GM12878 (cell line): ENCODE results near the gene PSMD3. TPM values are rescaled to one million over a fixed set of nuclear protein-coding genes. Genes with fewer than 3 reads are reported as not detected.

Experiments used
- BMI1 ChIP-seq: fragments of 450-650 bp; IDR thresholded peaks from 2 replicates; pipeline ENCODE4 v1.6.1; 2016; ENCODE audit warnings: mild to moderate bottlenecking, moderate library complexity, borderline replicate concordance
- HCFC1 ChIP-seq: fragments of 150-350 bp; IDR thresholded peaks from 2 replicates; pipeline ENCODE4 v1.6.1; 2014; ENCODE audit warnings: low read length
- HDAC6 ChIP-seq: fragments of 200-600 bp; sonication (generic); IDR thresholded peaks from one replicate; pipeline ENCODE4 v1.8.0; 2017; ENCODE audit warnings: antibody characterized with exemption; ENCODE audit not compliant: unreplicated experiment
- JUNB ChIP-seq: IDR thresholded peaks from 2 replicates; pipeline ENCODE4 v1.6.1; 2016; ENCODE audit warnings: antibody characterized with exemption, mild to moderate bottlenecking
- POLR2AphosphoS5 ChIP-seq: IDR thresholded peaks from 2 replicates; pipeline ENCODE4 v1.6.1; 2011; ENCODE audit warnings: mild to moderate bottlenecking, low read length, inconsistent platforms
- SREBF2 ChIP-seq: IDR thresholded peaks from 2 replicates; pipeline ENCODE4 v1.6.1; 2012; ENCODE audit warnings: mild to moderate bottlenecking, low read length
- polyA plus RNA-seq, 11 experiments: library from polyadenylated mRNA; depleted of rRNA in 4 of 11; unstranded in 6 of 11; stranded (reverse) in 5 of 11; fragments of >200 nt; fragmentation: Nextera tagmentation in 4 of 11; fragmentation: Illumina TruSeq in 1 of 11; extraction: Ambion mirVana in 4 of 11; extraction: Trizol in 1 of 11; gene quantifications; 1 replicate in 1 of 11; 2 replicates in 10 of 11; pipeline versions ENCODE4 v1.2.1 to v1.2.3, GENCODE V29; 2011 to 2016; ENCODE audit warnings: inconsistent platforms in 2 of 11, missing spikeins in 2 of 11, low read depth in 1 of 11
- total RNA-seq, 4 experiments: library from RNA; depleted of rRNA in 3 of 4; stranded (reverse); fragments of >200 nt in 3 of 4; fragmentation: Illumina TruSeq in 1 of 4; extraction: Trizol in 1 of 4; gene quantifications; 2 replicates each; pipeline versions ENCODE4 v1.2.1 to v1.2.3, GENCODE V29; 2013 to 2021
- TF ChIP-seq, protein P1 (sequence below): fragments of 450-650 bp; IDR thresholded peaks from 2 replicates; pipeline ENCODE4 v1.6.1; 2017; ENCODE audit warnings: mild to moderate bottlenecking, moderate library complexity
- TF ChIP-seq, protein P2 (sequence below): IDR thresholded peaks from 2 replicates; pipeline ENCODE4 v1.6.1; 2011; ENCODE audit warnings: borderline replicate concordance, low read depth, mild to moderate bottlenecking, moderate library complexity, low read length; ENCODE audit not compliant: insufficient read depth, poor library complexity, severe bottlenecking
- TF ChIP-seq, protein P3 (sequence below): IDR thresholded peaks from 2 replicates; pipeline ENCODE4 v1.6.1; 2011; ENCODE audit warnings: borderline replicate concordance, low read depth, mild to moderate bottlenecking, moderate library complexity, mixed read lengths, low read length; ENCODE audit not compliant: insufficient read depth; ENCODE audit errors: extremely low read length
- TF ChIP-seq, protein P4 (sequence below): IDR thresholded peaks from 2 replicates; pipeline ENCODE4 v1.6.1; 2012; ENCODE audit warnings: improper control_type of control experiment, low read depth, low read length; ENCODE audit not compliant: insufficient replicate concordance
- TF ChIP-seq, protein P5 (sequence below): fragments of 450-650 bp; IDR thresholded peaks from 2 replicates; pipeline ENCODE4 v1.6.1; 2017; ENCODE audit warnings: low read depth, mild to moderate bottlenecking, moderate library complexity

The PSMD3 gene
- total and polyA plus RNA-seq, 10 of the 15 experiments (the other 5 are each of a cell fraction or from before 2014, with no cell fraction given), result 2.2 to 192 (median 129) TPM

DNA sequence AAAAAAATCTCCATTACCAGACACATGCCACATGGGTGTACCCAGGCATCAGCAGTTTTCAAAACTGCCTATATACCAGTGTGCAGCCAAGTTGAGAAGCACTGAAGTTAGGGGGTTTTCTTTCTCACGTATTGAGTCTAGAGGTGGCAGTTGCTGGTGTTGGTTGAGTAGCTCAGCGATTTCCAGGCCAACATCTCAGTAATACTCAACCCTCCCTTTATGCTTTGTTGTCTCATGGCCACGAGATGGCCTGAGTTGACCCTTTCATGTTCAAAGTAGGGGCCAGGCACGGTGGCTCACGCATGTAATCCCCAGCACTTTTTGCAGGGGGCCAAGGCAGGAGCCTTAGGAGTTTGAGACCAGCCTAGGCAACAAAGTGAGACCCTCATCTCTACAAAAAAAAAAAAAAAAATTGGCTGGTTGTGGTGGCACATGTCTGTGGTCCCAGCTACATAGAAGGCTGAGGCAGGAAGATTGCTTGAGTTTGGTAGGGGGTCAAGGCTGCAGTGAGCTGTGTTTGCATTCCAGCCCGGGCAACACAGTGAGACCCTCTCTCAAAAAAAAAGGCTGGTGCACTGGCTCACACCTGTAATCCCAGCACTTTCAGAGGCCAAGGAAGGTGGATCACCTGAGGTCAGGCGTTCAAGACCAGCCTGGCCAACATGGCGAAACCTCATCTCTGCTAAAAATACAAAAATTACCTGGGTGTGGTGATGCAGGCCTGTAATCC, 42.3 kb upstream of the PSMD3 start (continued):
- no peak for TF ChIP-seq BMI1
- TF ChIP-seq, protein P1, sequence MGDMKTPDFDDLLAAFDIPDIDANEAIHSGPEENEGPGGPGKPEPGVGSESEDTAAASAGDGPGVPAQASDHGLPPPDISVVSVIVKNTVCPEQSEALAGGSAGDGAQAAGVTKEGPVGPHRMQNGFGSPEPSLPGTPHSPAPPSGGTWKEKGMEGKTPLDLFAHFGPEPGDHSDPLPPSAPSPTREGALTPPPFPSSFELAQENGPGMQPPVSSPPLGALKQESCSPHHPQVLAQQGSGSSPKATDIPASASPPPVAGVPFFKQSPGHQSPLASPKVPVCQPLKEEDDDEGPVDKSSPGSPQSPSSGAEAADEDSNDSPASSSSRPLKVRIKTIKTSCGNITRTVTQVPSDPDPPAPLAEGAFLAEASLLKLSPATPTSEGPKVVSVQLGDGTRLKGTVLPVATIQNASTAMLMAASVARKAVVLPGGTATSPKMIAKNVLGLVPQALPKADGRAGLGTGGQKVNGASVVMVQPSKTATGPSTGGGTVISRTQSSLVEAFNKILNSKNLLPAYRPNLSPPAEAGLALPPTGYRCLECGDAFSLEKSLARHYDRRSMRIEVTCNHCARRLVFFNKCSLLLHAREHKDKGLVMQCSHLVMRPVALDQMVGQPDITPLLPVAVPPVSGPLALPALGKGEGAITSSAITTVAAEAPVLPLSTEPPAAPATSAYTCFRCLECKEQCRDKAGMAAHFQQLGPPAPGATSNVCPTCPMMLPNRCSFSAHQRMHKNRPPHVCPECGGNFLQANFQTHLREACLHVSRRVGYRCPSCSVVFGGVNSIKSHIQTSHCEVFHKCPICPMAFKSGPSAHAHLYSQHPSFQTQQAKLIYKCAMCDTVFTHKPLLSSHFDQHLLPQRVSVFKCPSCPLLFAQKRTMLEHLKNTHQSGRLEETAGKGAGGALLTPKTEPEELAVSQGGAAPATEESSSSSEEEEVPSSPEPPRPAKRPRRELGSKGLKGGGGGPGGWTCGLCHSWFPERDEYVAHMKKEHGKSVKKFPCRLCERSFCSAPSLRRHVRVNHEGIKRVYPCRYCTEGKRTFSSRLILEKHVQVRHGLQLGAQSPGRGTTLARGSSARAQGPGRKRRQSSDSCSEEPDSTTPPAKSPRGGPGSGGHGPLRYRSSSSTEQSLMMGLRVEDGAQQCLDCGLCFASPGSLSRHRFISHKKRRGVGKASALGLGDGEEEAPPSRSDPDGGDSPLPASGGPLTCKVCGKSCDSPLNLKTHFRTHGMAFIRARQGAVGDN, result peak; percentile 79; the same call in 1 of the 2 replicates
- no peak for TF ChIP-seq HDAC6
- TF ChIP-seq, protein P2, sequence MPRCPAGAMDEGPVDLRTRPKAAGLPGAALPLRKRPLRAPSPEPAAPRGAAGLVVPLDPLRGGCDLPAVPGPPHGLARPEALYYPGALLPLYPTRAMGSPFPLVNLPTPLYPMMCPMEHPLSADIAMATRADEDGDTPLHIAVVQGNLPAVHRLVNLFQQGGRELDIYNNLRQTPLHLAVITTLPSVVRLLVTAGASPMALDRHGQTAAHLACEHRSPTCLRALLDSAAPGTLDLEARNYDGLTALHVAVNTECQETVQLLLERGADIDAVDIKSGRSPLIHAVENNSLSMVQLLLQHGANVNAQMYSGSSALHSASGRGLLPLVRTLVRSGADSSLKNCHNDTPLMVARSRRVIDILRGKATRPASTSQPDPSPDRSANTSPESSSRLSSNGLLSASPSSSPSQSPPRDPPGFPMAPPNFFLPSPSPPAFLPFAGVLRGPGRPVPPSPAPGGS, result peak; percentile 28
- TF ChIP-seq, protein P3, sequence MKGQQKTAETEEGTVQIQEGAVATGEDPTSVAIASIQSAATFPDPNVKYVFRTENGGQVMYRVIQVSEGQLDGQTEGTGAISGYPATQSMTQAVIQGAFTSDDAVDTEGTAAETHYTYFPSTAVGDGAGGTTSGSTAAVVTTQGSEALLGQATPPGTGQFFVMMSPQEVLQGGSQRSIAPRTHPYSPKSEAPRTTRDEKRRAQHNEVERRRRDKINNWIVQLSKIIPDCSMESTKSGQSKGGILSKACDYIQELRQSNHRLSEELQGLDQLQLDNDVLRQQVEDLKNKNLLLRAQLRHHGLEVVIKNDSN, result no peak
- TF ChIP-seq, protein P4, sequence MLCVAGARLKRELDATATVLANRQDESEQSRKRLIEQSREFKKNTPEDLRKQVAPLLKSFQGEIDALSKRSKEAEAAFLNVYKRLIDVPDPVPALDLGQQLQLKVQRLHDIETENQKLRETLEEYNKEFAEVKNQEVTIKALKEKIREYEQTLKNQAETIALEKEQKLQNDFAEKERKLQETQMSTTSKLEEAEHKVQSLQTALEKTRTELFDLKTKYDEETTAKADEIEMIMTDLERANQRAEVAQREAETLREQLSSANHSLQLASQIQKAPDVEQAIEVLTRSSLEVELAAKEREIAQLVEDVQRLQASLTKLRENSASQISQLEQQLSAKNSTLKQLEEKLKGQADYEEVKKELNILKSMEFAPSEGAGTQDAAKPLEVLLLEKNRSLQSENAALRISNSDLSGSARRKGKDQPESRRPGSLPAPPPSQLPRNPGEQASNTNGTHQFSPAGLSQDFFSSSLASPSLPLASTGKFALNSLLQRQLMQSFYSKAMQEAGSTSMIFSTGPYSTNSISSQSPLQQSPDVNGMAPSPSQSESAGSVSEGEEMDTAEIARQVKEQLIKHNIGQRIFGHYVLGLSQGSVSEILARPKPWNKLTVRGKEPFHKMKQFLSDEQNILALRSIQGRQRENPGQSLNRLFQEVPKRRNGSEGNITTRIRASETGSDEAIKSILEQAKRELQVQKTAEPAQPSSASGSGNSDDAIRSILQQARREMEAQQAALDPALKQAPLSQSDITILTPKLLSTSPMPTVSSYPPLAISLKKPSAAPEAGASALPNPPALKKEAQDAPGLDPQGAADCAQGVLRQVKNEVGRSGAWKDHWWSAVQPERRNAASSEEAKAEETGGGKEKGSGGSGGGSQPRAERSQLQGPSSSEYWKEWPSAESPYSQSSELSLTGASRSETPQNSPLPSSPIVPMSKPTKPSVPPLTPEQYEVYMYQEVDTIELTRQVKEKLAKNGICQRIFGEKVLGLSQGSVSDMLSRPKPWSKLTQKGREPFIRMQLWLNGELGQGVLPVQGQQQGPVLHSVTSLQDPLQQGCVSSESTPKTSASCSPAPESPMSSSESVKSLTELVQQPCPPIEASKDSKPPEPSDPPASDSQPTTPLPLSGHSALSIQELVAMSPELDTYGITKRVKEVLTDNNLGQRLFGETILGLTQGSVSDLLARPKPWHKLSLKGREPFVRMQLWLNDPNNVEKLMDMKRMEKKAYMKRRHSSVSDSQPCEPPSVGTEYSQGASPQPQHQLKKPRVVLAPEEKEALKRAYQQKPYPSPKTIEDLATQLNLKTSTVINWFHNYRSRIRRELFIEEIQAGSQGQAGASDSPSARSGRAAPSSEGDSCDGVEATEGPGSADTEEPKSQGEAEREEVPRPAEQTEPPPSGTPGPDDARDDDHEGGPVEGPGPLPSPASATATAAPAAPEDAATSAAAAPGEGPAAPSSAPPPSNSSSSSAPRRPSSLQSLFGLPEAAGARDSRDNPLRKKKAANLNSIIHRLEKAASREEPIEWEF, result no peak
- TF ChIP-seq SREBF2, result no peak
- TF ChIP-seq, protein P5, sequence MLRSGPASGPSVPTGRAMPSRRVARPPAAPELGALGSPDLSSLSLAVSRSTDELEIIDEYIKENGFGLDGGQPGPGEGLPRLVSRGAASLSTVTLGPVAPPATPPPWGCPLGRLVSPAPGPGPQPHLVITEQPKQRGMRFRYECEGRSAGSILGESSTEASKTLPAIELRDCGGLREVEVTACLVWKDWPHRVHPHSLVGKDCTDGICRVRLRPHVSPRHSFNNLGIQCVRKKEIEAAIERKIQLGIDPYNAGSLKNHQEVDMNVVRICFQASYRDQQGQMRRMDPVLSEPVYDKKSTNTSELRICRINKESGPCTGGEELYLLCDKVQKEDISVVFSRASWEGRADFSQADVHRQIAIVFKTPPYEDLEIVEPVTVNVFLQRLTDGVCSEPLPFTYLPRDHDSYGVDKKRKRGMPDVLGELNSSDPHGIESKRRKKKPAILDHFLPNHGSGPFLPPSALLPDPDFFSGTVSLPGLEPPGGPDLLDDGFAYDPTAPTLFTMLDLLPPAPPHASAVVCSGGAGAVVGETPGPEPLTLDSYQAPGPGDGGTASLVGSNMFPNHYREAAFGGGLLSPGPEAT, result peak; percentile 40; the same call in 1 of the 2 replicates
- no peak for TF ChIP-seq HCFC1
- no peak; the same call in 1 of the 2 replicates for TF ChIP-seq JUNB
- TF ChIP-seq POLR2AphosphoS5, result no peak
